Measurements from ENCODE around the gene CPN1. TPM values are rescaled to one million over a fixed set of nuclear protein-coding genes. Genes with fewer than 3 reads are reported as not detected.

CPN1 gene
- total RNA-seq, 1 experiment from 2014 or later = not detected

DNA sequence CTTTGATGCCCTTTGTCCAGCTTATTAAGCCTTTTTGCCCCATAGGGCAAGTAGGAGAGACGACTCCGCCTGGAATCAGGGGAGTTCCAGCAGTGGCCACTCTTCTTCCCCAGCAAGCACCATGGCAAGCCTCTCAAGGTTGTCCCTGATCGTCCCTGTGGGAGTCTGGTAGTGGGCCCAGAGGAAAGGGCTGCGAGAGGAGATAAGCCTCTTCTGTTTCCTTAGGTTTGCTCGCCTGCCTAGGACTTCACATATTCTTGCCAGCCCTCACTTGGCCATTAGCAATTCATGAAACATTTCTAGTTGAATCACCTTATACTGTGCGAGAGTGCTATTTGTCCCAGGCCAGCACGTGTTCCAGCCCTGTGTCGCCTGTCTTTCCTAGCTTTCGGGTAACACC is 47.8 kb upstream of the CPN1 start:
- H3K9me3 ChIP-seq (ENCODE audit: control insufficient read depth, low read depth, low read length) = no peaks in the 10 kb centered on the region
- H3K79me1 ChIP-seq (ENCODE audit: insufficient read depth, low read depth, low read length, poor library complexity, severe bottlenecking) = no peaks in the 10 kb centered on the region
- H3K4me1 ChIP-seq (ENCODE audit: insufficient read depth, low read length) = no peaks in the 10 kb centered on the region
- H2AK5ac ChIP-seq (ENCODE audit: insufficient read length, low read length) = no peak overlapping the region
- H3K18ac ChIP-seq (ENCODE audit: insufficient read length, low read depth, low read length) = no peak overlapping the region
- no peak overlapping the region for H2BK15ac ChIP-seq (ENCODE audit: low read depth, low read length)
- Mint-ChIP-seq H3K9me3 (peaks cover 8 to 9% of the 10 kb centered on the region in 2 experiments; a peak in 4 of 5 replicates), H3K4me3 (no peak overlapping the region), H3K4me1 (peaks cover 0 to 2% of the 10 kb centered on the region in 2 experiments; a peak in 1 of 4 replicates), H3K27me3 (ENCODE audit: low read depth) (no peaks in the 10 kb centered on the region; the same call in 1 of the 2 replicates), H3K27ac (no peak overlapping the region), H3K36me3 (ENCODE audit: insufficient read depth in 1 of 3, low read depth in 3 of 3) (peaks cover 0 to 4% (median 0%) of the 10 kb centered on the region in 3 experiments; a peak in 2 of 7 replicates)
- no peak overlapping the region for H3K4ac ChIP-seq (ENCODE audit: low read depth, low read length)
- H3K4me2 ChIP-seq (ENCODE audit: insufficient read depth, insufficient read length, low read length) = no peak overlapping the region
- H3K27ac ChIP-seq (ENCODE audit: insufficient read length, low read depth, low read length) = no peak overlapping the region
- no peaks in the 10 kb centered on the region for H4K20me1 ChIP-seq (ENCODE audit: control insufficient read depth, insufficient read depth, insufficient read length)
- WGBS (ENCODE audit: extremely low coverage, insufficient read length, low lambda C conversion rate) = no CpG with 5 or more reads among the region's 9 CpGs
- no peak overlapping the region for H2AFZ ChIP-seq (ENCODE audit: low read length)
- no peak overlapping the region for H4K91ac ChIP-seq (ENCODE audit: insufficient read length, low read depth, low read length)
- H2BK20ac ChIP-seq (ENCODE audit: low read depth, low read length, poor library complexity, severe bottlenecking) = no peak overlapping the region
- H3K79me2 ChIP-seq (ENCODE audit: insufficient read depth, low read length) = no peaks in the 10 kb centered on the region
- no peaks in the 10 kb centered on the region for H3K23me2 ChIP-seq (ENCODE audit: insufficient read length, low read depth, low read length, poor library complexity, severe bottlenecking)
- H3K27me3 ChIP-seq (ENCODE audit: insufficient read depth, low read length) = no peaks in the 10 kb centered on the region
- no peak overlapping the region for H2BK120ac ChIP-seq (ENCODE audit: low read depth, low read length, poor library complexity, severe bottlenecking)
- H3K23ac ChIP-seq (ENCODE audit: insufficient read length, low read depth, low read length) = no peak overlapping the region
- TF ChIP-seq, protein P1, sequence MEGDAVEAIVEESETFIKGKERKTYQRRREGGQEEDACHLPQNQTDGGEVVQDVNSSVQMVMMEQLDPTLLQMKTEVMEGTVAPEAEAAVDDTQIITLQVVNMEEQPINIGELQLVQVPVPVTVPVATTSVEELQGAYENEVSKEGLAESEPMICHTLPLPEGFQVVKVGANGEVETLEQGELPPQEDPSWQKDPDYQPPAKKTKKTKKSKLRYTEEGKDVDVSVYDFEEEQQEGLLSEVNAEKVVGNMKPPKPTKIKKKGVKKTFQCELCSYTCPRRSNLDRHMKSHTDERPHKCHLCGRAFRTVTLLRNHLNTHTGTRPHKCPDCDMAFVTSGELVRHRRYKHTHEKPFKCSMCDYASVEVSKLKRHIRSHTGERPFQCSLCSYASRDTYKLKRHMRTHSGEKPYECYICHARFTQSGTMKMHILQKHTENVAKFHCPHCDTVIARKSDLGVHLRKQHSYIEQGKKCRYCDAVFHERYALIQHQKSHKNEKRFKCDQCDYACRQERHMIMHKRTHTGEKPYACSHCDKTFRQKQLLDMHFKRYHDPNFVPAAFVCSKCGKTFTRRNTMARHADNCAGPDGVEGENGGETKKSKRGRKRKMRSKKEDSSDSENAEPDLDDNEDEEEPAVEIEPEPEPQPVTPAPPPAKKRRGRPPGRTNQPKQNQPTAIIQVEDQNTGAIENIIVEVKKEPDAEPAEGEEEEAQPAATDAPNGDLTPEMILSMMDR (conservative IDR thresholded peaks at IDR 0.05) = no peak
- no peak overlapping the region for H3K9ac ChIP-seq (ENCODE audit: extremely low read depth, insufficient read length, low read length)
- H2BK5ac ChIP-seq (ENCODE audit: insufficient read length, low read length) = no peak overlapping the region
- no peak overlapping the region for H2BK12ac ChIP-seq (ENCODE audit: insufficient read length, low read depth, low read length)
- H4K5ac ChIP-seq (ENCODE audit: insufficient read length, low read depth, low read length) = no peak overlapping the region
- no peak overlapping the region for H3T11ph ChIP-seq (ENCODE audit: low read length)
- H3K56ac ChIP-seq (ENCODE audit: insufficient read length, low read depth, low read length) = no peak overlapping the region
- no peak overlapping the region for H4K8ac ChIP-seq (replicated peaks; ENCODE audit: insufficient read length, low read depth, low read length)
- no peak overlapping the region for H3K14ac ChIP-seq (ENCODE audit: insufficient read depth, low read length)
- no peak for DNase-seq
